OCI-LY7 (cell line): ENCODE measurements around the gene OLA1.

Source experiments
- EZH2phosphoT487 ChIP-seq: fragments of 200-600 bp; sonication (generic); IDR thresholded peaks from 2 replicates; pipeline ENCODE4 v1.6.1; 2018; ENCODE audit warnings: low read depth, borderline replicate concordance, mild to moderate bottlenecking, mixed run types, antibody characterized with exemption, low read length, moderate library complexity, mixed read lengths
- TF ChIP-seq, protein P1 (sequence below): fragments of 200-600 bp; sonication (generic); conservative IDR thresholded peaks from 2 replicates; pipeline ENCODE4 v1.5.1; 2014; ENCODE audit warnings: mild to moderate bottlenecking, antibody characterized with exemption, low read length, moderate library complexity, mixed read lengths

- TF ChIP-seq, protein P1, sequence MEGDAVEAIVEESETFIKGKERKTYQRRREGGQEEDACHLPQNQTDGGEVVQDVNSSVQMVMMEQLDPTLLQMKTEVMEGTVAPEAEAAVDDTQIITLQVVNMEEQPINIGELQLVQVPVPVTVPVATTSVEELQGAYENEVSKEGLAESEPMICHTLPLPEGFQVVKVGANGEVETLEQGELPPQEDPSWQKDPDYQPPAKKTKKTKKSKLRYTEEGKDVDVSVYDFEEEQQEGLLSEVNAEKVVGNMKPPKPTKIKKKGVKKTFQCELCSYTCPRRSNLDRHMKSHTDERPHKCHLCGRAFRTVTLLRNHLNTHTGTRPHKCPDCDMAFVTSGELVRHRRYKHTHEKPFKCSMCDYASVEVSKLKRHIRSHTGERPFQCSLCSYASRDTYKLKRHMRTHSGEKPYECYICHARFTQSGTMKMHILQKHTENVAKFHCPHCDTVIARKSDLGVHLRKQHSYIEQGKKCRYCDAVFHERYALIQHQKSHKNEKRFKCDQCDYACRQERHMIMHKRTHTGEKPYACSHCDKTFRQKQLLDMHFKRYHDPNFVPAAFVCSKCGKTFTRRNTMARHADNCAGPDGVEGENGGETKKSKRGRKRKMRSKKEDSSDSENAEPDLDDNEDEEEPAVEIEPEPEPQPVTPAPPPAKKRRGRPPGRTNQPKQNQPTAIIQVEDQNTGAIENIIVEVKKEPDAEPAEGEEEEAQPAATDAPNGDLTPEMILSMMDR = no peak
- TF ChIP-seq EZH2phosphoT487 = no peak
These were observed 219.4 kb downstream of the OLA1 start for GRCh38 chr2:174028935-174029334.
